ENCODE measurements around the gene SERPINA10.

SERPINA10 gene

GRCh38 chr14:94292872-94293577 is at the start of gene SERPINA10:
Gene SERPINA10 (minus strand): TSS chr14:94293268. CDS start chr14:94290593, 2,675 bp downstream.
- DNase-seq: no peak

GRCh38 chr14:94342334-94342934 is 49.4 kb upstream of the SERPINA10 start:
- peak; percentile 67 for DNase-seq

- no peak for DNase-seq
Observed at GRCh38 chr14:94341656-94342333, 48.7 kb upstream of the SERPINA10 start.

- no peak for DNase-seq
Observed at GRCh38 chr14:94340533-94340932, 47.5 kb upstream of the SERPINA10 start.

GRCh38 chr14:94338023-94338422 is 45.0 kb upstream of the SERPINA10 start:
- DNase-seq: no peak

GRCh38 chr14:94337274-94337673 is 44.2 kb upstream of the SERPINA10 start:
- DNase-seq: no peak

GRCh38 chr14:94334872-94335271 is 41.8 kb upstream of the SERPINA10 start:
- no peak for DNase-seq

GRCh38 chr14:94332587-94332986 is 39.5 kb upstream of the SERPINA10 start:
- DNase-seq: no peak

- no peak for DNase-seq
Observed at GRCh38 chr14:94332063-94332583, 39.1 kb upstream of the SERPINA10 start.

- DNase-seq: no peak
Observed at GRCh38 chr14:94331462-94331861, 38.4 kb upstream of the SERPINA10 start.

GRCh38 chr14:94330857-94331256 is 37.8 kb upstream of the SERPINA10 start:
- DNase-seq: no peak

- no peak for DNase-seq
Observed at GRCh38 chr14:94330432-94330831, 37.4 kb upstream of the SERPINA10 start.

- DNase-seq: no peak
Observed at GRCh38 chr14:94329857-94330256, 36.8 kb upstream of the SERPINA10 start.

GRCh38 chr14:94328196-94328595 is 35.1 kb upstream of the SERPINA10 start:
- no peak for DNase-seq

GRCh38 chr14:94322648-94323570 is 29.8 kb upstream of the SERPINA10 start, which contains the start of gene SERPINA6:
Gene SERPINA6 (minus strand): TSS chr14:94323336. CDS start chr14:94314648, 8,688 bp downstream.
- DNase-seq: no peak

- DNase-seq: no peak
Observed at GRCh38 chr14:94321421-94322271, 28.6 kb upstream of the SERPINA10 start.

GRCh38 chr14:94320243-94320642 is 27.2 kb upstream of the SERPINA10 start:
- DNase-seq: no peak

- no peak for DNase-seq
Observed at GRCh38 chr14:94317259-94317658, 24.2 kb upstream of the SERPINA10 start.

- DNase-seq: no peak
Observed at GRCh38 chr14:94316692-94317091, 23.6 kb upstream of the SERPINA10 start.

GRCh38 chr14:94314890-94315289 is 21.8 kb upstream of the SERPINA10 start:
- no peak for DNase-seq

GRCh38 chr14:94313991-94314655 is 21.1 kb upstream of the SERPINA10 start:
- DNase-seq: no peak

All from stimulated activated CD4-positive, alpha-beta T cell treated with anti-CD3 and anti-CD28 coated beads, Interleukin-1b, Interleukin-23, amount 100 ng/mL, for 48 hours (primary cell).